MV-4-11 (cell line): Measurements from ENCODE around the gene DYNC1H1.

Experiments
- DNase-seq: peaks from one replicate; lab custom pipeline; 2025; lab: John Stamatoyannopoulos, UW

The DYNC1H1 gene

GRCh38 chr14:102037686-102038085 lies 73.3 kb downstream of the DYNC1H1 start:
- DNase-seq = no peak

GRCh38 chr14:102039157-102039556 lies 74.8 kb downstream of the DYNC1H1 start:
- no peak for DNase-seq

DNA sequence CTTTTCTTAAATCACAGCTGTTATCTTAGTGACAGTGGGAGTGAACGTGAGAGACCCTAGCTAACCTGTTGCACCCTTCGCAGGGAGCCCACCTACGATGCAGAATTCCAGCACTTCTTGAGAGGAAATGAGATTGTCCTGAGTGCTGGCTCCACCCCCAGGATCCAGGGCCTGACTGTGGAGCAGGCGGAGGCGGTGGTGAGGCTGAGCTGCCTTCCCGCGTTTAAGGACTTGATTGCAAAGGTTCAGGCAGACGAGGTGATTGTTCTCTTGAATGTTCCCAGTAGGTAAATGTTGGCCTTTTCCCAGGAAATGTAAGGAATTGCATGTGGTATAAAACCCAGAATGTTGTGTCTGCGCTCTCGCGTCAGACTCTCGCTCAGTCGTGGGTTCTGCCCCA lies 75.8 kb downstream of the DYNC1H1 start:
- no peak for DNase-seq

DNA sequence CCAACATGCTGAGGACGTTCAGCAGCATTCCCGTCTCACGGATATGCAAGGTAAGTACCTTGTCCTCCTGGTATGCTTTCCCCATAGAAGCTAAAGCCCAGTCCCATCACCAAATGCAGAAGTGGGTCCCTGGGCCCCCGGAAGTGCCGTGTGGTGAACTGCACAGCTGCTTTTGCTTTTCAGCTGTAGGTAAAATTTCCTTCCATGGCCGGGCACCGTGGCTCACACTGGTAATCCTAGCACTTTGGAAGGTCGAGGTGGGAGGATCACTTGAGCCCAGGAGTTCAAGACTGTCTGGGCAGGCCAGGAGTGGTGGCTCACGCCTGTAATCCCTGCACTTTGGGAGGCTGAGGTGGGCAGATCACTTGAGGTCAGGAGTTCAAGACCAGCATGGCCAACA lies 78.3 kb downstream of the DYNC1H1 start:
- DNase-seq = no peak

DNA sequence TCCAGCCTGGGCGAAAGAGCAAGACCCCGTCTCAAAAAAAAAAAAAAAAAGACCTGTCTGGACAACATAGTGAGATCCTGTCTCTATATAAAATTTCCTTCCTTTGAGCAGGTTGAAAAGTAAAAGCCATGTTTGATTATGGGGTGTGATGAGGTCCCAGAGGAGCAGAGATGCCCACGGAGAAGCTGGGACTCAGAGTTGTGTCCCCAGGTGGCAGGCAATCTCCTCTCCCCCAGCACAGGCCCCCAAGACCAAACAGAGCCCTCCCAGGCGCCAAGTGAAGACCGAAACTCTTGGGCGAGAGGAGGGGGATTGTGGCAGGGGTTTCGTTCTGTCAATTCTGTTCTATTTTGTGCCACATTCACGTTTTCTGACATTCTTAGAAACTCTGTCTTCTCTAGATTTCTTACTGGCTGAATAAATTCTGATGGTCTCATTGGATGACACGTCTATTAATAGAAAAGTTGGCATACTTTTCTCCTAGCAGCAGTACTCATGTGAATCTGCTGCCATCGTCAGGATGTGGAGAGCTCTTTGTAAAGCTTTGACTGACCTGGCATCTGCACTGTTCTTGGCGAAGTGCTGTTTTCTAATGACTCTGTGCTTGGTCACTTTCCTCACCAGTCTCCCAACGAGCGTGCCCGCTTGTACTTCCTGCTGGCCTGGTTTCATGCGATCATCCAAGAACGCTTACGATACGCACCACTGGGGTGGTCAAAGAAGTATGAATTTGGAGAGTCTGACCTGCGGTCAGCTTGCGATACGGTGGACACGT lies 79.1 kb downstream of the DYNC1H1 start:
- no peak for DNase-seq

GRCh38 chr14:102044566-102044965 lies 80.2 kb downstream of the DYNC1H1 start:
- no peak for DNase-seq

DNA sequence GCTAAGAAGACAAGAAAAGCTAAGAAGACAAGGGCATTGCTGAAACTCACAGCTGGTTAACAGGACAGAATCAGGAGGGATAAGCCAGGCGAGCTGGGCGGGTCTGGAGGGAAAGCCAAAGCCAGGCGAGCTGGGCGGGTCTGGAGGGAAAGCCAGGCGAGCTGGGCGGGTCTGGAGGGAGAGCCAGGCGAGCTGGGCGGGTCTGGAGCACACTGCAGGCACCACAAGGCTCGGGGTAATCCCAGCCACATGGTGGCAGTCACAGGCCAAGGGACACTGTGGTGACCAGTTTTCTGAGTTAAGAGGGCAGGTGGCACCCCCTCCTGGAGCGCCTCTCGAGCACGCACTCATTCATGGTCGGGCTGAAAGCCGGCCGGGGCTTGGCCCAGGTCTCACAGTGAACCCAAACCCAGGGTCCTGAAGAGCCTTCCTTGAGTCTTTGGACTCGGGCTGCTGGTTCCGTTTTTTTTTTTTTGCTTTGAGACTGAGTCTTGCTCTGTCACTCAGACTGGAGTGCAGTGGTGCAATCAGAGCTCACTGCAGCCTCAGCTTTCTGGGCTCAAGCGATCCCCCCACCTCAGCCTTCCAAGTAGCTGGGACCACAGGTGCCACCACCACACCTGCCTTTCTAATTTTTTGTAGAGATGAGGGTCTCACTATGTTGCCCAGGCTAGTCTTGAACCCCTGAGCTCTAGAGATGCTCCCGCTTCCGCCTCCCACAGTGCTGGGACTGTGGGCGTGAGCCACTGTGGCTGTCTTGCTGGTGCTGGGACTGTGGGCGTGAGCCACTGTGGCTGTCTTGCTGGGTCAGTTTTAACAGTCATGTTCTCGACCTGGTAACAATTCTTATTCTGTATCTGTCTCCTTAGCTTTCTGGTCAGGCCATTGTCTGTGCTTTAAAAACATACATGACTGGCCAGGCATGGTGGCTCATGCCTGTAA lies 82.2 kb downstream of the DYNC1H1 start:
- DNase-seq = peak; percentile 46

- DNase-seq = no peak
Measured at GRCh38 chr14:102047808-102048540, 83.6 kb downstream of the DYNC1H1 start.

DNA sequence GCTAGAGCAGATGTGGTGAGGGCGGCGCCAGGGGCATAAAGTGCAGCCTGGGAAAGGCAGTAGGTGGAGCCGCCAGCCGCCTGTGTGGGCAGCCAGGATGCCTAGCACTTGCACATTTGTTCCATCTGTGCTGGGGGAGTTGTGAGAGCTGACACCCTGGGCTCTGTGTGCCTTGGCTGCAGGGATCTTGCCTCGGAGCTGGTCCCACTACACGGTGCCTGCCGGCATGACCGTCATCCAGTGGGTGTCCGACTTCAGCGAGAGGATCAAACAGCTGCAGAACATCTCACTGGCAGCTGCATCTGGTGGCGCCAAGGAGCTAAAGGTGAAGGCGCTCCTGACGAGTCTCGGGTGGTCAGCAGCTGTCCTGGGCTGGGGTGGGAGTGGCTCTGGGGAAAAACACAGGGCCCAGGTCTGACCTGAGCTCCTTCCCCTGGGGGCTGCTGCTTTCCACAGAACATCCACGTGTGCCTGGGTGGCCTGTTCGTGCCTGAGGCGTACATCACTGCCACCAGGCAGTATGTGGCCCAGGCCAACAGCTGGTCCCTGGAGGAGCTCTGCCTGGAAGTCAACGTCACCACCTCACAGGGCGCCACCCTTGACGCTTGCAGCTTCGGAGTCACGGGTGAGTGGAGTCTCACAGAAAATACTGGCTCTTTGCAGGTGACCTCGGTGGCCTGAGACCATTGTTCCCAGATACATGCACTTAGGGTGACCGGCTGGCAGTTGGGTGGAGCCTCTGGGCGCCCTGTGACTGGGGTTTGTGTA lies 85.1 kb downstream of the DYNC1H1 start:
- no peak for DNase-seq

DNA sequence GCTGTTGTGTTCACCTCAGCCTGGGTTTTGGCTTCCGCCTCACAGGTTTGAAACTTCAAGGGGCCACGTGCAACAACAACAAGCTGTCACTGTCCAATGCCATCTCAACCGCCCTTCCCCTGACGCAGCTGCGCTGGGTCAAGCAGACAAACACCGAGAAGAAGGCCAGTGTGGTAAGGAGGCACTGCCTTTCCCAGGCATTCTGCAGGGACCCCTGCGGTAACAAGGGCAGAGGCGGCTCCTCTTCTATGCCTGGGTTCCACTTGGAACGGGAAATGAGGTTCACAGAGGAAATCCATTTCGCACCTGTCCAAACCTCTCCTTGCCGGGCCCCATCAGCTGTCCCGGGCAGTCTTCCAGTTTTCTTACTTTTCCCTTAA lies 85.6 kb downstream of the DYNC1H1 start:
- DNase-seq = no peak

- no peak for DNase-seq
Measured at GRCh38 chr14:102050625-102051024, 86.3 kb downstream of the DYNC1H1 start.

DNA sequence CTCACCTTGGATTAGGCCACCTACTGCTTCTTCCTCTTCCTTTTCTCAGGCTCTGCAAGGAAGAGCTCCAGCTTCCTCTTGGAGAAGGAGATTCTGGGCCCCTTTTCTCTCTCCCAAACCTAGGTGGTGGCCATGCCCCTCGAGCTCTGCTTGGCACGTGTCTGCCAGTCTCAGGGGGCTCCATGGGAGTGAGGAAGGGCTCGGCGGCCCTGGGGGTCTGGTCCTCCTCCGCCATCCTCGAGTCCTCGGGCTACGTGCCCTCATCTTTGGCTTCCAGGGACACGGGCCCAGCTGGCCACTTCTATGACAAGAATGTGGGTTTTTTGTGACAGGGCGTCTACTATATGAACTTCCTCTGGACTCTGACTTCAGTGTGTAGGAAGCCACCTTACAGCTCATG lies 88.1 kb downstream of the DYNC1H1 start:
- DNase-seq = no peak

- DNase-seq = no peak
Measured at GRCh38 chr14:102055181-102055901, 91.0 kb downstream of the DYNC1H1 start.

- no peak for DNase-seq
Measured at GRCh38 chr14:102056694-102057442, 92.5 kb downstream of the DYNC1H1 start.

DNA sequence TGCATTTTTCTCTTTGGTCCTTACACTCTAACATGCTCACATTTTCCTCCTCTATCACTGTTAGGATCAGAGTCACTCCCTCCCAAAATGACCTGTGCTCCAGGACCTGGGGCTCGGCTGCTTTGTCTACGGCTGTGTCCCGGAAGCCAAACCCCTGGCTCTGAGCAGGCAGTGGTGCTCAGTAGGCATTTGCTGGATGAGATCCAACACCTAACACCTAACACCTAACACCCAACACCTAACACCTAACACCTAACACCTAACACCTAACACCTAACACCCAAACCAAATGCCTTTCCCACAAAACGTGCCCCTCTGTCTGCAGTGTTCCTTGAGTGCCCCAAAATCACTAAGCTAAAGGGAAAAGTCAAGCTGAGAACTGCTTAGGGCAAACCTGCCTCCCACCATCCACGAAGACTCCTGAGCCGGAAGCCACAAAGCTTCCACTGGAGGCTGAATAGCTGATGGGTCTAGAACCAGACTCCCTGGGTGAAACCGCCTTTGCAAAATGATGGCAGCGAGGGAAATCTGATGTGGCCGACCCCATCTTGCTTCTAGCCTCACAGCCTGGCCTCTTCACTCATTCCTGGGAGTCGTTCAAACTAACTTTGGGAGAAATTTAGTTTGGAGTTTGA lies 93.2 kb downstream of the DYNC1H1 start:
- no peak for DNase-seq

DNA sequence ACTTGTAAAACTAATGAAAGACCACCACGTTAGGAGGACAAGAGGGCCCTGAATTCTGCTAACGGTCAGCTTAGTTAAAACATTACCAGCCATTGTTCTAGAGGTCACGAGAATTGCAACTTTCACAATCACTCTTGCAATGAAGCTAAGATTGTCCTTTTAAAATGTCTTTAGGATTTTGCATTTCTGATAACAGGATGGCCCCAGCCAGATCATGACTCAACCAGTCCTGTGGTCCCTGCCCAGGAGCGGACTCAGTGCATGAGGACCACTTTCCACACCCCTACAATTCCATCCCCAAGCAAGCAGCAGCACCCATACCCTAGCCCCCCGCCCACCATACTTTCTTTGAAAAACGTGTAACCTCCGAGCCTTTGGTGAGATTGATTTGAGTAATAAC lies 93.8 kb downstream of the DYNC1H1 start:
- DNase-seq = no peak

DNA sequence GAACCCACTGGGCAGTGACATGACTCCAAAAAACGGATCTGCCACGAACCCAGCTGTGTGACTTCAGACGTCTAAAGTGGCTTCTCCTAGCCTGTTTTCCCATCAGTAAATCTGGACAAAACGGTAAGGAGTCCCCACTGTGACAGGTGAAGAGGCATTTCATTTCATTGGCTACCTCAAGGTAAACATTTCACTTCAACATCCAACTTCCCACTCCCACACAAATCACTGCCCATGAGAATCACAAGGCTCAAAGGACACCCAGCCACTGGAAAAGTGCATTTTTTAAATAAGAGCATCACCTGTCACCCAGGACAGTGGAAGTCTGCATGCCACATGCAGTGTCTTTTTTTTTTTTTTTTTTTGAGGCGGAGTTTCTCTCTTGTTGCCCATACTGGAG lies 94.6 kb downstream of the DYNC1H1 start:
- no peak for DNase-seq

DNA sequence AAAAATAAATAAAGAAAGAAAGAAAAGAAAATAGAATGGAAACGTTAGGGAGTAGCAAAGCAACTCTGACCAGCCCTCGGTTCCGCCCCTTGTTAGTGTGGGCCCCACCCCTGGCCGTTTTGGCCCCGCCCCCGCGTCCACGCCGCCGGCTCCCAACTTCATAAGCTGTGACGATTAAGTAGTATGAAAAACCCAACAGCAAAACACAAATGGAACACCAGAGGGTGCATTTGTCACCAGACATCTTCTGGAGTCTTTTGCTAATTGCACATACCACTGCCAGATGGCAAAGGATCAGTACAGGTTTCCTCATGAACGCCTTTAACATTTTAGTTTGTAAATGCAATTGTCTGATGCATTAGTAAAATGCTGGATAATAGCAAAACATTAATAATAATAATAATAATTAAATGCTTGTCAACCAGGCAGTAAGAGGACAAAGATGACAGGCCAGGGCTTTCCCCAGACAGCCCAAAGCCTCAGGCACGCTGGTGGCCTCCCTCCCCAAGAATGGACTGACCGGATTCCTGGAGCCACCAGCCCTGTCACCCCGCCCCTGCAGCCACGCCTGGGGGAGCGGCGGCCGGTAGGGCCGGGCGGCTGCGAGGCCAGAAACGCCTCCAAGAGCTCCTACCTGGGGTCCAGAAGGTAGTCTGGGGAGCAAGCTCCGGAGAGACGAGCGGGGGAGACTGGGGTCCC lies 98.9 kb downstream of the DYNC1H1 start:
- DNase-seq = peak; percentile 87

DNA sequence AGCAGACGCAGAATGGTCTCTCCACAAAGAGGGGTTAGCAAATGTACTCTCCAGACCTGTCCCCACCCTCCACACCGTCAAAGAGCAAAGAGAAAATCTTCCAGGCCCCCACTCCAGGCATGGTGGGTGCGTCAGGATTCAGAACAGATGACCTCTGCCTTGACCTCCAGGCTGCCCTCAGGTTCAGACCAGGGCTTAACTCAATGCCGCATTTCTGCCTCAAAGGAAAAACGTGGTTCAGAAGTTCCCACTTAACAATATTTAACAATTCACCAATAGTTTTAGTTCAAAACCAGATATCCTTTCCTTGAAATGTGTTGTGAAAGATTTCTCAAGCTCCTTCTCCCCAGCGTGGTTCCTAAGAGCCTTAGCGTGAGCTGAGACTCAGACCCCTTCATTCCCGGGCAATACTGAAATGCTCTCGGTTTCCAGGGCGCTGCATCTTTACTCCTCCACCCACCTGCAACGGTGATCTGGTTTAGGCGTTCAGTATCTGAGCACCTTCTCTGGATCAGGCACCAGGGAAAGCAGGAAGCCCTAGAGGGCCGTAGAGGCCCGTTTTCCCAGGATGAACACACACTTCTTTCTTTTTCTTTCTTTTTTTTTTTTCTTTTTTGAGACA lies 99.5 kb downstream of the DYNC1H1 start:
- no peak for DNase-seq
